A673 (cell line): ENCODE data around the gene DNAH1. TPM values are rescaled to one million over a fixed set of nuclear protein-coding genes. Genes with fewer than 3 reads are reported as not detected.

Experiments
- BruUV-seq: library from RNA; stranded (reverse); fragments of 400-500 nt; replicated peaks from 2 replicates; lab custom pipeline; 2021; lab: Mats Ljungman, UMichigan
- CTCF ChIA-PET: fragments of 300-600 bp; sonication (Branson Sonifier 250); formaldehyde crosslinking; loops from one replicate; lab custom pipeline; 2022; ENCODE audit warnings: antibody characterized with exemption; lab: Charles Lee
- POLR2A ChIA-PET: fragments of 300-600 bp; sonication (Branson Sonifier 250); formaldehyde crosslinking; loops from one replicate; lab custom pipeline; 2022; ENCODE audit warnings: antibody characterized with exemption; ENCODE audit not compliant: low non-redundant PET; lab: Charles Lee
- DNase-seq: peaks from one replicate; pipeline ENCODE4 v3.0.0-alpha.2; 2015; ENCODE audit warnings: low spot score
- H3K27ac ChIP-seq: fragments of 200-600 bp; sonication (generic); 2 replicates; pipeline ENCODE4 v1.5.1; 2016; ENCODE audit warnings: mixed run types, low read depth, mild to moderate bottlenecking, mixed read lengths, antibody characterized with exemption, low read length; ENCODE audit not compliant: poor library complexity, severe bottlenecking
- H3K27me3 ChIP-seq: fragments of 200-600 bp; sonication (generic); replicated peaks from 2 replicates; pipeline ENCODE4 v1.6.1; 2017; ENCODE audit warnings: mixed run types, low read depth, mild to moderate bottlenecking, mixed read lengths, antibody characterized with exemption, low read length; ENCODE audit not compliant: insufficient read depth, poor library complexity
- H3K36me3 ChIP-seq: fragments of 200-600 bp; sonication (generic); 2 replicates; pipeline ENCODE4 v1.6.1; 2016; ENCODE audit warnings: mixed run types, mild to moderate bottlenecking, mixed read lengths, antibody characterized with exemption, low read length; ENCODE audit not compliant: insufficient read depth, poor library complexity, severe bottlenecking
- H3K4me1 ChIP-seq: fragments of 200-600 bp; sonication (generic); 2 replicates; pipeline ENCODE4 v1.6.1; 2017; ENCODE audit warnings: mixed run types, mild to moderate bottlenecking, mixed read lengths, antibody characterized with exemption, low read length; ENCODE audit not compliant: insufficient read depth, poor library complexity, severe bottlenecking
- H3K4me3 ChIP-seq: fragments of 200-600 bp; sonication (generic); 2 replicates; pipeline ENCODE4 v1.5.1; 2016; ENCODE audit warnings: low read depth, mixed run types, mild to moderate bottlenecking, mixed read lengths, low read length; ENCODE audit not compliant: poor library complexity, severe bottlenecking
- H3K9me3 ChIP-seq: fragments of 200-600 bp; sonication (generic); 2 replicates; pipeline ENCODE4 v1.6.1; 2016; ENCODE audit warnings: mixed run types, low read depth, mild to moderate bottlenecking, mixed read lengths, antibody characterized with exemption, low read length; ENCODE audit not compliant: poor library complexity, severe bottlenecking
- EZH2 ChIP-seq: fragments of 200-600 bp; sonication (generic); IDR thresholded peaks from 2 replicates; pipeline ENCODE4 v1.6.1; 2017; ENCODE audit warnings: borderline replicate concordance, low read depth, mild to moderate bottlenecking, mixed read lengths, antibody characterized with exemption, low read length; ENCODE audit not compliant: poor library complexity, severe bottlenecking
- intact Hi-C: fragments of 100-400 bp; cut with micrococcal nuclease; formaldehyde crosslinking; loops from one replicate; pipeline ENCODE4 v1.10.0; 2022; ENCODE audit not compliant: unreplicated experiment
- total RNA-seq: library from RNA; stranded (reverse); gene quantifications from 2 replicates; pipeline ENCODE4 v1.2.3, GENCODE V29; 2021
- TF ChIP-seq, protein P1 (sequence below): fragments of 300-800, 200-600 bp; sonication (generic); conservative IDR thresholded peaks from 2 replicates; pipeline ENCODE4 v1.5.1; 2017; ENCODE audit warnings: low read depth, mild to moderate bottlenecking, antibody characterized with exemption, low read length, moderate library complexity, mixed read lengths

Gene DNAH1
- total RNA-seq, 1 experiment from 2014 or later: 1.3 TPM

- H3K36me3 ChIP-seq: no peaks in the 10 kb centered on the region
- no peaks in the 10 kb centered on the region for H3K4me1 ChIP-seq
- H3K4me3 ChIP-seq: no peak overlapping the region
- intact Hi-C loops: no loop called here
- no peak for DNase-seq
- ChIA-PET CTCF (no interaction called here), POLR2A (interaction anchor here (0.6 kb wide), 1 partner anchor 322 kb away, joined by 3 read pairs; no protein-coding TSS in a partner anchor)
- TF ChIP-seq EZH2: no peak
- TF ChIP-seq, protein P1, sequence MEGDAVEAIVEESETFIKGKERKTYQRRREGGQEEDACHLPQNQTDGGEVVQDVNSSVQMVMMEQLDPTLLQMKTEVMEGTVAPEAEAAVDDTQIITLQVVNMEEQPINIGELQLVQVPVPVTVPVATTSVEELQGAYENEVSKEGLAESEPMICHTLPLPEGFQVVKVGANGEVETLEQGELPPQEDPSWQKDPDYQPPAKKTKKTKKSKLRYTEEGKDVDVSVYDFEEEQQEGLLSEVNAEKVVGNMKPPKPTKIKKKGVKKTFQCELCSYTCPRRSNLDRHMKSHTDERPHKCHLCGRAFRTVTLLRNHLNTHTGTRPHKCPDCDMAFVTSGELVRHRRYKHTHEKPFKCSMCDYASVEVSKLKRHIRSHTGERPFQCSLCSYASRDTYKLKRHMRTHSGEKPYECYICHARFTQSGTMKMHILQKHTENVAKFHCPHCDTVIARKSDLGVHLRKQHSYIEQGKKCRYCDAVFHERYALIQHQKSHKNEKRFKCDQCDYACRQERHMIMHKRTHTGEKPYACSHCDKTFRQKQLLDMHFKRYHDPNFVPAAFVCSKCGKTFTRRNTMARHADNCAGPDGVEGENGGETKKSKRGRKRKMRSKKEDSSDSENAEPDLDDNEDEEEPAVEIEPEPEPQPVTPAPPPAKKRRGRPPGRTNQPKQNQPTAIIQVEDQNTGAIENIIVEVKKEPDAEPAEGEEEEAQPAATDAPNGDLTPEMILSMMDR: no peak
- no peak overlapping the region for H3K27ac ChIP-seq
- H3K27me3 ChIP-seq: no peaks in the 10 kb centered on the region
- H3K9me3 ChIP-seq: no peaks in the 10 kb centered on the region
- no TSS peak for BruUV-seq
These were observed 2.2 kb downstream of the DNAH1 start for GRCh38 chr3:52318186-52318816.

DNA sequence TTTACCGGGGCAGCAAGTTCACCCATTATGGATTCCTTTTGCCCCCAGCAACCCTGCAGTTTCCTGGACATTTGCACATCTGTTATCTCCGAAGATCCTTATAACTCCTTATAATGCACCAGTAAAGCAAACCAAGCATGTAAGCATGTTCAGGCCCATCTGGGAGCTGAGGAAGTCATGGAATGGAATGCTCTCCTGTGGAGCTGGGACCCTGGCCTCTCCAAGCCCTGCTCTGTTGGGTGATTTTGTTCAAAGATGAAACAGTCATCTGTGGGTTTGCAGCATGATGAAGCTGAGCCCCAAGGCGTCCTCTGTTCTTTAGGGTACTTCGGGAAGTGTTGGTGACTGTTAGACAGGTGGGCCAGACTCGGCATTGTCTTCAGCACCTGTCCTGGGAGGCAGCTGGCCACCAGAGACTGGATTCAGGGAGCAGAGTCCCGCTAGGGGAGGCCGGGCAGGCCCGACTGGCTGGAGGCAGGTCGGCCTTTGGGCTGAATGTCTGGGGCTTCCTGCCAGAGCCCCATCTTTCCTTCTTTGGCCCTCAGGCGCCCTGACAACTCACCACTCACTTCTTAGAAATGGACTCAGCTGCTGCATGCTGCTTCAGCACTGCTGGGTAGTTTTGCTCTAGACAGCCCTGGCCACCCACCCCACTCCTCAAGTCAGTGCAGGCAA is 3.9 kb downstream of the DNAH1 start:
- Histone ChIP-seq H3K27ac (no peak overlapping the region), H3K36me3 (no peaks in the 10 kb centered on the region), H3K4me3 (no peak overlapping the region), H3K9me3 (no peaks in the 10 kb centered on the region), H3K4me1 (no peaks in the 10 kb centered on the region), H3K27me3 (no peaks in the 10 kb centered on the region)
- POLR2A ChIA-PET: interaction anchor here (0.5 to 0.6 kb wide), 2 partner anchors 34 to 42 kb away, joined by 3 read pairs; partner anchors contain the start of gene WDR82
- no peak for DNase-seq
- no peak for TF ChIP-seq EZH2
- TF ChIP-seq, protein P1: no peak
- intact Hi-C loops: no loop called here
- no TSS peak for BruUV-seq
- CTCF ChIA-PET: no interaction called here

DNA sequence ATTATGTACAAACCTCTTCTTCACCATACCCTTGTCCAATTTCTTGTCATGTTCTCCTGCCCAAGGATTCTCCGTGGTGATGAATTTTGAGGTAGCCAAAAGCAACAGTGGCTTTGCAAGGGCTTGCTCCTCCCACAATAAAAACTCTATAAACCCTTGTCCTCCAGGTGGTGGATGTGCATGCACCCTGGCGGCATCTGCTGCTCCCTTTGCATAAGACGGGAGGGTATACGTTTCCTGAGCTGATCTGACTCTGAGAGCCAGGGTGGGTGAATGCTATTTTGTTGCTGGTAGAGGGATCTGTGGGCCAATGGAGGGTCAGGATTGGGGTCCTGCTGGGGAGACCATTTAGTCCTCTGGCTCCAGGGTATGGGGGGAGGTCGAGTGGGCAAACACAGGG is 5.4 kb downstream of the DNAH1 start:
- intact Hi-C loops: no loop called here
- TF ChIP-seq, protein P1: no peak
- TF ChIP-seq EZH2: no peak
- DNase-seq: no peak
- Histone ChIP-seq H3K9me3 (no peaks in the 10 kb centered on the region), H3K27me3 (no peaks in the 10 kb centered on the region), H3K36me3 (no peaks in the 10 kb centered on the region), H3K4me3 (no peak overlapping the region), H3K27ac (no peak overlapping the region), H3K4me1 (no peaks in the 10 kb centered on the region)
- ChIA-PET POLR2A (no interaction called here), CTCF (no interaction called here)
- no TSS peak for BruUV-seq
